ENCODE data around the gene ATXN2. TPM values are rescaled to one million over a fixed set of nuclear protein-coding genes. Genes with fewer than 3 reads are reported as not detected.
A peak's percentile ranks its signal among the peaks of the same experiment; 100 is the strongest.
"Not testable (repeated sequence)": the region's sequence is repeated elsewhere in the genome, so short reads cannot be mapped to it uniquely, and the experiment has no call there.

Gene ATXN2
- total RNA-seq, 1 donor from 2014 or later, result 70.3 TPM

DNA sequence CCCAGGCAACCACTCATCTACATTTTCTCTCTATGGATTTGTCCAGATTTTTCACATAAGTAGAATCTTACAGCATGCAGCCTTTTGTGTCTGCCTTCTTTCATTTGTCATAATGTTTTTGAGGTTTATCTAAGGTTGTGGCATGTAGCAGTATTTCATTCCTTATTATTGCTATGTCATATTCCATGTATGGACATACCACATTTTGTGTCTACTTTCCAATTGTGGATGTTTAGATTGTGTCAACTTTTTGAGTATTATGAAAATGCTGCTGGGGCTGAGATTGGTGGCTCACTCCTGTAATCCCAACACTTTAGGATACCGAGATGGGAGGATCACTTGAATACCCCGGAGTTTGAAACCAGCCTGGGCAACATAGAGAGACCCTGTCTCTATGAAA lies 3.2 kb upstream of the ATXN2 start:
- no peak for ATAC-seq
- TF ChIP-seq, protein P1, sequence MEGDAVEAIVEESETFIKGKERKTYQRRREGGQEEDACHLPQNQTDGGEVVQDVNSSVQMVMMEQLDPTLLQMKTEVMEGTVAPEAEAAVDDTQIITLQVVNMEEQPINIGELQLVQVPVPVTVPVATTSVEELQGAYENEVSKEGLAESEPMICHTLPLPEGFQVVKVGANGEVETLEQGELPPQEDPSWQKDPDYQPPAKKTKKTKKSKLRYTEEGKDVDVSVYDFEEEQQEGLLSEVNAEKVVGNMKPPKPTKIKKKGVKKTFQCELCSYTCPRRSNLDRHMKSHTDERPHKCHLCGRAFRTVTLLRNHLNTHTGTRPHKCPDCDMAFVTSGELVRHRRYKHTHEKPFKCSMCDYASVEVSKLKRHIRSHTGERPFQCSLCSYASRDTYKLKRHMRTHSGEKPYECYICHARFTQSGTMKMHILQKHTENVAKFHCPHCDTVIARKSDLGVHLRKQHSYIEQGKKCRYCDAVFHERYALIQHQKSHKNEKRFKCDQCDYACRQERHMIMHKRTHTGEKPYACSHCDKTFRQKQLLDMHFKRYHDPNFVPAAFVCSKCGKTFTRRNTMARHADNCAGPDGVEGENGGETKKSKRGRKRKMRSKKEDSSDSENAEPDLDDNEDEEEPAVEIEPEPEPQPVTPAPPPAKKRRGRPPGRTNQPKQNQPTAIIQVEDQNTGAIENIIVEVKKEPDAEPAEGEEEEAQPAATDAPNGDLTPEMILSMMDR (IDR thresholded peaks at IDR 0.05), result no peak
- Histone ChIP-seq H3K4me1 (peaks cover 8% of the 10 kb centered on the region), H3K4me3 (no peak overlapping the region), H3K9me3 (no peaks in the 10 kb centered on the region), H3K27me3 (ENCODE audit: low read depth) (no peaks in the 10 kb centered on the region), H3K36me3 (no peaks in the 10 kb centered on the region), H3K27ac (no peak overlapping the region)
- intact Hi-C loops (cut with DNase I), result no loop called here
- no peak for DNase-seq

DNA sequence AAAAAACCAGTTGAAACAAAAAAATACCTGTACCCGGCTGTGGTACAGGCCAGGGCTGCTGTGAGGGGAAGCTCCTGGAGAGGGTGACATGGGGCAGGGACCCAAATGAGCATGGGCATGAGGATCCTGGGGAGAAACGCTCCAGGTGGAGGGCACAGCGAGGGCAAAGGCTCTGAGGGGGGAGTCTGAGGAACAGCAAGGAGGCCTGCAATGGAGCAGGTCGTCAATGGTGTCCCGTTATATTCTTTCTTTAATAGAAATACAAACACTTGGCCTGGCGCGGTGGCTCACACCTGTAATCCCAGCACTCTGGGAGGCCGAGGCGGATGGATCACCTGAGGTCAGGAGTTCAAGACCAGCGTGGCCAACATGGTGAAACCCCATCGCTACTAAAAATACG lies 1.9 kb upstream of the ATXN2 start:
- H3K36me3 ChIP-seq; intact Hi-C loops (cut with DNase I); H3K9me3 ChIP-seq; H3K27me3 ChIP-seq (ENCODE audit: low read depth); H3K27ac ChIP-seq; ATAC-seq; H3K4me3 ChIP-seq; DNase-seq: not testable (repeated sequence)
- H3K4me1 ChIP-seq, result peaks cover 17% of the 10 kb centered on the region

DNA sequence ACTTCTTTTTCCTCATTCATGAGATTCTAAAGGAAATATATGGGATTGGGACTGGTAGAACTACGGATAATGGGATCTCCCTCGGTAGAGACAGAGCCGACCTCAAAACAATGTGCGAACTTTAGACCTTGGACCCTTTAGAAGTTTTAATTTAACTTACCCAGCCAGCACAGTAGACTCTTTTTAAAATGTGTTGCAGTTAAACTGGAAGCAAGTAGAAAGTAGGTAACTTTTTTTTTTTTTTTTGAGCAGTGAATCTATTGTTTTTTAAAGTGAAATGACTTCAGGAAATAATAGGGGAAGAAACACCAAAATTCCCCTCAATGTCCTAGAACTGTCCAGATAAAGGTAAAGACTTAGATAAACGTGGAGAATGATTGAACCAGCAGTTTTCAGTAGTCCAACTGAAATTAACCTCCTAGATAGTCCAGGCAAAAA lies 1.1 kb upstream of the ATXN2 start:
- Histone ChIP-seq H3K27me3 (ENCODE audit: low read depth) (no peaks in the 10 kb centered on the region), H3K27ac (peak overlapping the region; percentile 96), H3K9me3 (no peaks in the 10 kb centered on the region), H3K4me1 (peaks cover 25% of the 10 kb centered on the region), H3K36me3 (no peaks in the 10 kb centered on the region), H3K4me3 (peak overlapping the region; percentile 97)
- intact Hi-C loops (cut with DNase I), result no loop called here
- ATAC-seq (no peak), DNase-seq (no peak)
- TF ChIP-seq, protein P1 (IDR thresholded peaks at IDR 0.05), result no peak

DNA sequence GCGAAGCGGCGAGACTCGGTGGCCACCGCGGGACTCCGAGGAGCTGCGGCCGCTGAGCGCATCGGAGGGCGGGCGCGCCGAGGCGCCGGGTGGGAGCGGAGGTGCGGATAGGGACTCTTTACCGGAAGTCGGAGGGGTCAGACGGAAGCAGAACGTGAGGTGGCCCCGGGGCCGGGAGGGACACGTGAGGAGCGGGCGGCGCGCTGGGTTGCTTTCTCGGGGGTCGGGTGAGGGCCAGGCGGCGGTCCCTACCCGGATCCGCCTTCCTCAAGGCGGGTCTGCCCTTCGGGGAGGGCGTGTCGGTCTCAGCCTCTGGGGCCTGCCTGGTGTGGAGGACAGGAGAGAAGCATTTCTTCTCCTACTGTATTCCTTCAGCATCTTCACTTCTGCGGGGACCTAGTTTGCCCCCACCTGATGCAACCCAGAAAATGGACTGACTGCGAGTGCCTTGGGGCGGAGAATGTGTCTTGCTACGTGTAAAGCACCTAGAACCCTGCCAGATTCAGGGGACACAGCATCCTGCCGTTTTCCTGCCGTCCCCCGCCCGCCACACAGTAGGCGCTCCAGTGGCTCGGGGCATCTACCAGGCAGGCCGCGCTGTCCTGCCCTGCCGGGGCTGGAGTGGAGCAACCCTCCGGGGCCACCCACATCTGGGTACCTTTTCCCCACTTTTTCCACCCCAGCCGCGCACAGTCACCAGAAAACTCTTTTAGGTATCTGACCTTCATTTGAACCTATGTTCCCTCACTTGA lies 514 bp upstream of the ATXN2 start:
- Histone ChIP-seq H3K27ac (peak overlapping the region; percentile 96), H3K36me3 (no peaks in the 10 kb centered on the region), H3K4me1 (peaks cover 31% of the 10 kb centered on the region), H3K9me3 (no peaks in the 10 kb centered on the region), H3K27me3 (ENCODE audit: low read depth) (no peaks in the 10 kb centered on the region), H3K4me3 (peak overlapping the region; percentile 97)
- peak; percentile 88 to 92 for ATAC-seq
- peak; percentile 90 for DNase-seq
- TF ChIP-seq, protein P1 (IDR thresholded peaks at IDR 0.05), result no peak
- intact Hi-C loops (cut with DNase I), result no loop called here

DNA sequence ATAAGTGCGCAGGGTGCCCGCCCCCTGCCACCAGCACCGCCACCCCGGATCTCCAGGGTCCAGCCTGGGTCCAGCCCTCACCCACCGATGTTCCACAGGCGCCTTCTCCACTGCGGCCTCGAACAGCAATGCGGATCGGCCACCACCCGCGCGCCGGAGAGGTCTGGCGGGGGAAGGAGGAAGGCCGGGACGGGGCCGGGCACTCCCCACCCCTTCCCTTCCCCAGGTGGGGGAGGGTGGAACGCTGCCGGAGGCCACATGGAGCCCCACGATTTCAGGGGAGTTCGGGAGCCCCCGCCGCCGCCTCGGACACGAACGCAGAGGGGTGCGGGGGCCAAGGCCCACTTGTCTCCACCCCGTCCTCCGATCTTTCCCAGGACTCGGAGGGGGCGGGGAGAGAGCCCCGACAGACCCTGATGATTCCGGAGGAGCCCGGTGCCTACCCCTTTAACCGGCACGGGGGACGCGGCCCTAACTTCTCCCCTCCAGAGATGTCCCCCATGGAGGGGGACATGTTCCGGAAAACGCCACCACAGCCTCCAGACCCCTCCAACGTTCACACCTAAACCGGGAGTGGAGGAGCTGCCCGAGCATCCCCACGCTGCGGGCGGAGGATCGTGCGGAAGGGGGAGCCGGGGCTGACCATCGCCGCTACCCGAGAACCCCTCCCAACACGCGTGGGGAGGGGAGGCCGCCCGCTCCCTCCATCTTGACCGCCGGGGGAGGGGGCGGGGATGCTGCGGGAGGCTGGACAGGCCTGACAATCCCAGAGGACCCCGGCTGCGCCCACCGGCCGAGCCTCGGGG lies 1.1 kb downstream of the ATXN2 start:
- H3K27ac ChIP-seq, result peak overlapping the region; percentile 96
- peaks cover 42% of the 10 kb centered on the region for H3K4me1 ChIP-seq
- H3K36me3 ChIP-seq, result no peaks in the 10 kb centered on the region

More for the DNA sequence above, 1.1 kb downstream of the ATXN2 start:
- intact Hi-C loops (cut with DNase I), result no loop called here
- TF ChIP-seq, protein P1 (IDR thresholded peaks at IDR 0.05), result no peak
- DNase-seq (peak; percentile 74), ATAC-seq (peak; percentile 74 to 78)
- H3K27me3 ChIP-seq (ENCODE audit: low read depth), result no peaks in the 10 kb centered on the region
- no peaks in the 10 kb centered on the region for H3K9me3 ChIP-seq
- peak overlapping the region; percentile 97 for H3K4me3 ChIP-seq
